Vagina (tissue), 2 donors: ENCODE results near the gene PDE6C.

Source experiments
- CTCF ChIP-seq, 3 experiments: fragments of 450-650 bp in 2 of 3; fragments of 200-600 bp in 1 of 3; sonication (generic) in 1 of 3; IDR thresholded peaks; one replicate each; pipeline ENCODE4 v1.5.1; 2017 to 2019; ENCODE audit warnings: antibody characterized with exemption in 3 of 3, mild to moderate bottlenecking in 2 of 3, moderate library complexity in 2 of 3
- POLR2A ChIP-seq, 2 donors: fragments of 450-650 bp; IDR thresholded peaks; one replicate each; pipeline ENCODE4 v1.6.1; 2017; ENCODE audit warnings: antibody characterized with exemption in 2 of 2, mild to moderate bottlenecking in 2 of 2, moderate library complexity in 2 of 2

- TF ChIP-seq CTCF (IDR thresholded peaks at IDR 0.05) (no peak), POLR2A (IDR thresholded peaks at IDR 0.05) (no peak)
These were observed 11.1 kb upstream of the PDE6C start, which contains the start of gene RBP4 for GRCh38 chr10:93601146-93601773.
